Transverse colon (tissue), 4 donors: Measurements from ENCODE around the gene CNOT4. TPM values are rescaled to one million over a fixed set of nuclear protein-coding genes. Genes with fewer than 3 reads are reported as not detected.

Experiments
- DNase-seq: peaks from one replicate; pipeline ENCODE4 v3.0.0-alpha.2; 2019
- H3K27ac ChIP-seq, 4 donors: fragments of 200-600 bp; sonication (generic); 2 replicates each; pipeline ENCODE4 v1.5.1; 2016 to 2018; ENCODE audit warnings: inconsistent platforms in 4 of 4
- H3K27me3 ChIP-seq: fragments of 200-600 bp; sonication (generic); 2 replicates; pipeline ENCODE4 v1.5.1; 2017; ENCODE audit warnings: inconsistent platforms
- H3K36me3 ChIP-seq, 4 donors: fragments of 200-600 bp; sonication (generic); 2 replicates each; pipeline ENCODE4 v1.5.1; 2017 to 2019; ENCODE audit warnings: inconsistent platforms in 4 of 4
- H3K4me1 ChIP-seq, 4 donors: fragments of 200-600 bp; sonication (generic); 2 replicates each; pipeline ENCODE4 v1.5.1; 2017 to 2020; ENCODE audit warnings: inconsistent platforms in 4 of 4
- H3K4me3 ChIP-seq, 4 donors: fragments of 200-600 bp; sonication (generic); 1 replicate in 1 of 4; 2 replicates in 3 of 4; pipeline versions ENCODE4 v1.5.1 to v1.6.1; 2017 to 2019; ENCODE audit warnings: inconsistent platforms in 4 of 4
- H3K9me3 ChIP-seq, 2 donors: fragments of 200-600 bp; sonication (generic); 2 replicates each; pipeline ENCODE4 v1.5.1; 2017 to 2019; ENCODE audit warnings: inconsistent platforms in 2 of 2
- EP300 ChIP-seq: sonication (generic); formaldehyde crosslinking; IDR thresholded peaks from one replicate; pipeline ENCODE4 v1.6.1; 2017; ENCODE audit warnings: antibody characterized with exemption, low read depth
- POLR2A ChIP-seq: fragments of 450-650 bp; IDR thresholded peaks from one replicate; pipeline ENCODE4 v1.6.1; 2016; ENCODE audit warnings: antibody characterized with exemption, mild to moderate bottlenecking, moderate library complexity
- POLR2AphosphoS5 ChIP-seq, 3 donors: sonication (generic); formaldehyde crosslinking; IDR thresholded peaks; one replicate each; pipeline ENCODE4 v1.6.1; 2016; ENCODE audit warnings: antibody characterized with exemption in 3 of 3
- WGBS, 2 donors: methylation state at CpG; one replicate each; pipeline ENCODE4 v1.1.5; 2018; ENCODE audit warnings: low coverage in 1 of 2; 5-methylcytosine and 5-hydroxymethylcytosine counted together
- in situ Hi-C, 4 donors: fragments of 200-750 bp; cut with MboI; loops; one replicate each; pipeline versions ENCODE4 v1.15.0 to v1.15.1; 2017; ENCODE audit warnings: low sequenced_read_pairs in 3 of 4, low pct_ligation_motif_present in 1 of 4, low pct_unique_long_range_greater_than_20kb in 1 of 4
- intact Hi-C: fragments of 100-400 bp; cut with DNase I; formaldehyde crosslinking; loops from one replicate; pipeline ENCODE4 v1.15.1; 2023; ENCODE audit warnings: low total_unique reads
- total RNA-seq, 4 donors: library from RNA; depleted of rRNA; stranded (reverse); fragments of >200 nt; gene quantifications; one replicate each; pipeline ENCODE4 v1.1.0, GENCODE V29; 2016
- TF ChIP-seq, protein P1 (sequence below), 5 experiments: fragments of 200-600 bp in 3 of 5; fragments of 450-650 bp in 2 of 5; sonication (generic) in 3 of 5; IDR thresholded peaks; 1 replicate in 2 of 5; 2 replicates in 3 of 5; pipeline ENCODE4 v1.5.1; 2016 to 2017; ENCODE audit warnings: antibody characterized with exemption in 5 of 5, inconsistent platforms in 3 of 5, mild to moderate bottlenecking in 2 of 5, moderate library complexity in 1 of 5

The CNOT4 gene
- total RNA-seq, 4 donors from 2014 or later, result 18.4 to 82.2 (median 29.9) TPM

DNA sequence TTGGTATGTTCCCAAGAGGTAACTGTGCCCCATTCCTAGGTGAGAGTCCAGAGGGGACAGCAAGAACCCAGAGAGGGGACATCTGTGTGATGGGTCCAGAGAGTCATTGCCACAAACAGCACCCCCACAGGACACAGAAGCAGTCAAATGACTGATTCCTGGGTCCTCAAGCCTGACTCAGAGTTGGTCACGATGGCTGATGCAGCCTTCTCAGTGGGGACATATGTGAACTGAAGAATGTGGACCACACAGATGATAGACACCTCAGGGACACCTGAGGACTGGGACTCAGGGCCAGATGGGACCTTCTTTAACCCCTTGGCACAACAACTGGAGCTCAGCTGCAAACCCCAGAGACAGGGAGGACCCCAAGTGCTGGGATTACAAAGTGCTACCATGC, 179.8 kb downstream of the CNOT4 start:
- no peaks in the 10 kb centered on the region for H3K27me3 ChIP-seq
- no peak for DNase-seq
- H3K36me3 ChIP-seq, result no peaks in the 10 kb centered on the region
- no peaks in the 10 kb centered on the region for H3K4me1 ChIP-seq
- intact Hi-C loops, result no loop called here
- no peaks in the 10 kb centered on the region for H3K9me3 ChIP-seq
- no peak overlapping the region for H3K4me3 ChIP-seq
- in situ Hi-C loops, result no loop called here
- no peak overlapping the region for H3K27ac ChIP-seq
- TF ChIP-seq POLR2A (no peak), POLR2AphosphoS5 (IDR thresholded peaks at IDR 0.05) (no peak), EP300 (no peak)
- TF ChIP-seq, protein P1, sequence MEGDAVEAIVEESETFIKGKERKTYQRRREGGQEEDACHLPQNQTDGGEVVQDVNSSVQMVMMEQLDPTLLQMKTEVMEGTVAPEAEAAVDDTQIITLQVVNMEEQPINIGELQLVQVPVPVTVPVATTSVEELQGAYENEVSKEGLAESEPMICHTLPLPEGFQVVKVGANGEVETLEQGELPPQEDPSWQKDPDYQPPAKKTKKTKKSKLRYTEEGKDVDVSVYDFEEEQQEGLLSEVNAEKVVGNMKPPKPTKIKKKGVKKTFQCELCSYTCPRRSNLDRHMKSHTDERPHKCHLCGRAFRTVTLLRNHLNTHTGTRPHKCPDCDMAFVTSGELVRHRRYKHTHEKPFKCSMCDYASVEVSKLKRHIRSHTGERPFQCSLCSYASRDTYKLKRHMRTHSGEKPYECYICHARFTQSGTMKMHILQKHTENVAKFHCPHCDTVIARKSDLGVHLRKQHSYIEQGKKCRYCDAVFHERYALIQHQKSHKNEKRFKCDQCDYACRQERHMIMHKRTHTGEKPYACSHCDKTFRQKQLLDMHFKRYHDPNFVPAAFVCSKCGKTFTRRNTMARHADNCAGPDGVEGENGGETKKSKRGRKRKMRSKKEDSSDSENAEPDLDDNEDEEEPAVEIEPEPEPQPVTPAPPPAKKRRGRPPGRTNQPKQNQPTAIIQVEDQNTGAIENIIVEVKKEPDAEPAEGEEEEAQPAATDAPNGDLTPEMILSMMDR (IDR thresholded peaks at IDR 0.05), result no peak
- WGBS, 2 donors, result 60 to 100% methylated on average over 1 of the region's 1 CpG

DNA sequence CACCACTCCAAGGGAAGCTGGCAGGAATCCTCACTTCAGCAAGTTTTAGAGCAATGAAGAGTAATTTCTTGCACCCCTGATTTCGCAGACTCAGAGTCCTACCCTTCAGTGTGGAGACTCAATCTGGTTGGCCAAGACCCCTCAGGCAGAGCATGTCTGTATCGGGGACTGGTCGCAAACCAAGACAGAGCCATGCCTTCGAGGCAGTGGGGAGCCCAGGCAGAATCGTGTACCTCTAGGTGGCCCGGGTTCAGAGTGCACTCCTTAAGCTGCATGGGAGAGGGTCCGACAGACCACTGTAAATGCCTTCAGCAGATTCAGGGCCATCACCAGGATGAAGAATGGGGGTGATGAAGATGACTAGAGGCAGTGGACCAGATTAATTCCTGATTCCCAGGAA, 181.4 kb downstream of the CNOT4 start:
- intact Hi-C loops (no loop called here), in situ Hi-C loops (no loop called here)
- H3K4me1 ChIP-seq, result no peaks in the 10 kb centered on the region
- H3K27me3 ChIP-seq, result no peaks in the 10 kb centered on the region
- H3K9me3 ChIP-seq, result no peaks in the 10 kb centered on the region
- DNase-seq, result no peak
- H3K4me3 ChIP-seq, result no peak overlapping the region
- no peak overlapping the region for H3K27ac ChIP-seq
- TF ChIP-seq POLR2AphosphoS5 (IDR thresholded peaks at IDR 0.05), result no peak
- TF ChIP-seq, protein P1 (IDR thresholded peaks at IDR 0.05), result no peak
- TF ChIP-seq EP300, result no peak
- no peak for TF ChIP-seq POLR2A
- 89% methylated on average over 7 of the region's 7 CpGs; no CpG with 5 or more reads in 1 of the 2 donors for WGBS, 2 donors
- no peaks in the 10 kb centered on the region for H3K36me3 ChIP-seq

DNA sequence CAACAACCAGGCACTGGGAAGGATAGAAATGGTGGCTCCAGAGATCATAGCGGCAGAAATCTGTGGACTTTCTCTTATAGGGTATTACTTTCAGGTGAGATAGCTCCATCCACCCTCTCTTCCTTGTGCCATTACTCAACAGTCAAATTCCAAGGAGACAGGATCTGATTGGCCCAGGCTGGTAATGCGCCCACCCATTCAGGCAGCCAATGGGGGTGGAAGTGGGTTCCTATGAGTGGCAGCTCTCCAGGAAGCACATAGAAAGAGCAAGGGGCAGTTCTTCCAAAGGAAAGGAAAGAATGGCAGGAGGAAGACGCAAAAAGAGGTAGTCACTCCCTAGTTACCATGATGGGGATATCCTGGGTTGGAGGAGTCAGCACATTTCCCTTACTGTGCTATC, 181.8 kb downstream of the CNOT4 start:
- in situ Hi-C loops (no loop called here), intact Hi-C loops (no loop called here)
- DNase-seq, result no peak
- Histone ChIP-seq H3K27me3 (no peaks in the 10 kb centered on the region), H3K4me3 (no peak overlapping the region), H3K9me3 (no peaks in the 10 kb centered on the region), H3K36me3 (no peaks in the 10 kb centered on the region), H3K4me1 (no peaks in the 10 kb centered on the region), H3K27ac (no peak overlapping the region)
- TF ChIP-seq, protein P1 (IDR thresholded peaks at IDR 0.05), result no peak
- TF ChIP-seq POLR2AphosphoS5 (IDR thresholded peaks at IDR 0.05) (no peak), POLR2A (no peak), EP300 (no peak)
- 96 to 100% methylated on average over 1 to 3 of the region's 3 CpGs for WGBS, 2 donors

DNA sequence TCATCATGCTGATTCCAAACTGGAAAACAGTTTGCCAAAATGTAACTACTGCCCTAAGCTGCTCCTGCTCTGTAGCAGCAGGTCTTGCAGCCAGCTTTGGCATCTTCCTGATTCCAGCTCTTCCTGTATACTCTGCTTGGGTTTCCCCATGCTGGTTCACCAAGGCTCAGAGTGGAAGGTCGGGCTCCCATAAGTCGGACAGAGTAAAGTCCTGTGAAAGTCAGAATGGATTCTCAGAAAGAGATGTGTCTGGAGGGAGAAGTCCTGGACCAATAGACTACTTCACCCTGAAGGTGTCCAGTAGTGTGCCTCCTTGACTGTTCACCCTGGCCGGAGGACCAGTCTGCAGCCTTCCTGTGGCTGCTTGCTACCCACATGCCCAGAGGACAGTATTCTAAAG, 182.4 kb downstream of the CNOT4 start:
- no peaks in the 10 kb centered on the region for H3K4me1 ChIP-seq
- WGBS, 2 donors, result 88% methylated on average over 3 of the region's 3 CpGs; no CpG with 5 or more reads in 1 of the 2 donors
- no peaks in the 10 kb centered on the region for H3K36me3 ChIP-seq
- no peaks in the 10 kb centered on the region for H3K27me3 ChIP-seq
- intact Hi-C loops, result no loop called here
- in situ Hi-C loops, result no loop called here
- no peak for DNase-seq
- no peak overlapping the region for H3K4me3 ChIP-seq
- H3K27ac ChIP-seq, result no peak overlapping the region
- TF ChIP-seq EP300 (no peak), POLR2A (no peak), POLR2AphosphoS5 (IDR thresholded peaks at IDR 0.05) (no peak)
- TF ChIP-seq, protein P1 (IDR thresholded peaks at IDR 0.05), result no peak
- no peaks in the 10 kb centered on the region for H3K9me3 ChIP-seq
